Thoracic aorta (tissue), 2 donors: ENCODE measurements around the gene SLC15A1. TPM values are rescaled to one million over a fixed set of nuclear protein-coding genes. Genes with fewer than 3 reads are reported as not detected.

Experiments used
- ATAC-seq: fragments of 150-250 bp; one replicate; pipeline ENCODE4 v1.8.0; 2017; ENCODE audit warnings: low read depth; ENCODE audit not compliant: insufficient number of reproducible peaks, low FRiP score
- DNase-seq: peaks from one replicate; pipeline ENCODE4 v3.0.0-alpha.2; 2020; ENCODE audit warnings: low spot score
- H3K27ac ChIP-seq, 2 donors: fragments of 200-600 bp; sonication (generic); 1 replicate in 1 of 2; 2 replicates in 1 of 2; pipeline ENCODE4 v1.5.1; 2016; ENCODE audit warnings: mild to moderate bottlenecking in 2 of 2, moderate library complexity in 2 of 2
- H3K27me3 ChIP-seq: fragments of 200-600 bp; sonication (generic); replicated peaks from 2 replicates; pipeline ENCODE4 v1.6.0; 2016; ENCODE audit warnings: mild to moderate bottlenecking; ENCODE audit not compliant: insufficient read depth
- H3K36me3 ChIP-seq: fragments of 200-600 bp; sonication (generic); one replicate; pipeline ENCODE4 v1.5.1; 2016
- H3K4me1 ChIP-seq, 2 donors: fragments of 200-600 bp; sonication (generic); 1 replicate in 1 of 2; 2 replicates in 1 of 2; pipeline versions ENCODE4 v1.5.1 to v1.6.0; 2016; ENCODE audit warnings: low read depth in 2 of 2, mild to moderate bottlenecking in 1 of 2; ENCODE audit not compliant: control insufficient read depth in 1 of 2
- H3K4me3 ChIP-seq: fragments of 200-600 bp; sonication (generic); 2 replicates; pipeline ENCODE4 v1.5.1; 2016; ENCODE audit warnings: mild to moderate bottlenecking
- H3K9me3 ChIP-seq: fragments of 200-600 bp; sonication (generic); 2 replicates; pipeline ENCODE4 v1.5.1; 2016
- total RNA-seq, 2 donors: library from RNA; depleted of rRNA; stranded (reverse); fragments of >200 nt; gene quantifications; one replicate each; pipeline versions ENCODE4 v1.1.0 to v1.2.3, GENCODE V29; 2016
- TF ChIP-seq, protein P1 (sequence below): fragments of 200-600 bp; sonication (generic); IDR thresholded peaks from one replicate; pipeline ENCODE4 v1.5.1; 2019; ENCODE audit warnings: antibody characterized with exemption

SLC15A1 gene
- total RNA-seq, 2 donors from 2014 or later = not detected

DNA sequence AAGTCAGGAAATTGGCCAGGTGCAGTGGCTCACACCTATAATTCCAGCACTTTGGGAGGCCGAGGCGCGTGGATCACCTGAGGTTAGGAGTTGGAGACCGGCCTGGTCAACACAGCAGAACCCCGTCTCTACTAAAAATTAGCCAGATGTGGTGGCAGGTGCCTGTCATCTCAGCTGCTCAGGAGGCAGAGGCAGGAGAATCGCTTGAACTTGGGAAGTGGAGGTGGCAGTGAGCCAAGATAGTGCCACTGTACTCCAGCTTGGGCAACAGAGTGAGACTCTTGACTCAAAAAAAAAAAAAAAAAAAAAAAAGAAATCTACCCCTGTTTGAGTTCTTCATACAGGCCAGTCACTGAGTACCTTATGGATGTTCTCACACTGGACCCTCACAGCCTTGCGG is 42.0 kb downstream of the SLC15A1 start:
- DNase-seq (no peak), ATAC-seq (no peak)
- TF ChIP-seq, protein P1, sequence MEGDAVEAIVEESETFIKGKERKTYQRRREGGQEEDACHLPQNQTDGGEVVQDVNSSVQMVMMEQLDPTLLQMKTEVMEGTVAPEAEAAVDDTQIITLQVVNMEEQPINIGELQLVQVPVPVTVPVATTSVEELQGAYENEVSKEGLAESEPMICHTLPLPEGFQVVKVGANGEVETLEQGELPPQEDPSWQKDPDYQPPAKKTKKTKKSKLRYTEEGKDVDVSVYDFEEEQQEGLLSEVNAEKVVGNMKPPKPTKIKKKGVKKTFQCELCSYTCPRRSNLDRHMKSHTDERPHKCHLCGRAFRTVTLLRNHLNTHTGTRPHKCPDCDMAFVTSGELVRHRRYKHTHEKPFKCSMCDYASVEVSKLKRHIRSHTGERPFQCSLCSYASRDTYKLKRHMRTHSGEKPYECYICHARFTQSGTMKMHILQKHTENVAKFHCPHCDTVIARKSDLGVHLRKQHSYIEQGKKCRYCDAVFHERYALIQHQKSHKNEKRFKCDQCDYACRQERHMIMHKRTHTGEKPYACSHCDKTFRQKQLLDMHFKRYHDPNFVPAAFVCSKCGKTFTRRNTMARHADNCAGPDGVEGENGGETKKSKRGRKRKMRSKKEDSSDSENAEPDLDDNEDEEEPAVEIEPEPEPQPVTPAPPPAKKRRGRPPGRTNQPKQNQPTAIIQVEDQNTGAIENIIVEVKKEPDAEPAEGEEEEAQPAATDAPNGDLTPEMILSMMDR = no peak
- H3K36me3 ChIP-seq = no peaks in the 10 kb centered on the region
- H3K27me3 ChIP-seq = no peaks in the 10 kb centered on the region
- H3K27ac ChIP-seq = no peak overlapping the region
- H3K4me3 ChIP-seq = no peak overlapping the region
- no peaks in the 10 kb centered on the region for H3K4me1 ChIP-seq
- no peaks in the 10 kb centered on the region for H3K9me3 ChIP-seq

DNA sequence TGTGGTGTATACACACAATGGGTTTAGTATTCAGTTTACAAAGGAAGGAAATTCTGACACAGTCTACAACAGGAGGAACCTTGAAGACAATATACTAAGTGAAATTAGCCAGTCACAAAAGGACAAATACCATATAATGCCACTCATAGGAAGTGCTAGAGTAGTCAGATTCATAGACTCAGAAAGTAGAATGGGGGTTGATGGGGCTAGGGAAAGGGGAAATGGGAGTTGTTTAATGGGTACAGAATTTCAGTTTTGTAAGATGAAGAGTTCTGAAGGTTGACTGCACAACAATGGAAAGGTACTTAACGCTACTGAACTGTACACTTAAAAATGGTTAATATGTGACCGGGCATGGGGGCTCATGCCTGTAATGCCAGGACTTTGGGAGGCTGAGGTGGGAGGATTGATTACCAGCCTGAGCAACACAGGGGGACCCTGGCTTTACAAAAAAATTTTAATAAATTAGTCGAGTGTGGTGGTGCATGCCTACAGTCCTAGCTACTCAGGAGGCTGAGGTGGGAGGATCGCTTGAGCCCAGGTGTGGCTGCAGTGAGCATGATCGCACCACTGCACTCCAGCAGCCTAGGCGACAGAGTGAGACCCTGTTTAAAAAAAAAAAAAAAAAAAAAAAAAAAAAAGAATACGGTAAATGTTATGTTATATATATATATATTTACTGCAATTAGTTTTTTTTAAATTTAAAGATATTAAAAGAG is 45.0 kb downstream of the SLC15A1 start:
- TF ChIP-seq, protein P1 = no peak
- no peak overlapping the region for H3K4me3 ChIP-seq
- H3K4me1 ChIP-seq = no peaks in the 10 kb centered on the region
- no peak overlapping the region for H3K27ac ChIP-seq
- no peaks in the 10 kb centered on the region for H3K9me3 ChIP-seq
- DNase-seq = no peak
- ATAC-seq = no peak
- no peaks in the 10 kb centered on the region for H3K36me3 ChIP-seq
- H3K27me3 ChIP-seq = no peaks in the 10 kb centered on the region

DNA sequence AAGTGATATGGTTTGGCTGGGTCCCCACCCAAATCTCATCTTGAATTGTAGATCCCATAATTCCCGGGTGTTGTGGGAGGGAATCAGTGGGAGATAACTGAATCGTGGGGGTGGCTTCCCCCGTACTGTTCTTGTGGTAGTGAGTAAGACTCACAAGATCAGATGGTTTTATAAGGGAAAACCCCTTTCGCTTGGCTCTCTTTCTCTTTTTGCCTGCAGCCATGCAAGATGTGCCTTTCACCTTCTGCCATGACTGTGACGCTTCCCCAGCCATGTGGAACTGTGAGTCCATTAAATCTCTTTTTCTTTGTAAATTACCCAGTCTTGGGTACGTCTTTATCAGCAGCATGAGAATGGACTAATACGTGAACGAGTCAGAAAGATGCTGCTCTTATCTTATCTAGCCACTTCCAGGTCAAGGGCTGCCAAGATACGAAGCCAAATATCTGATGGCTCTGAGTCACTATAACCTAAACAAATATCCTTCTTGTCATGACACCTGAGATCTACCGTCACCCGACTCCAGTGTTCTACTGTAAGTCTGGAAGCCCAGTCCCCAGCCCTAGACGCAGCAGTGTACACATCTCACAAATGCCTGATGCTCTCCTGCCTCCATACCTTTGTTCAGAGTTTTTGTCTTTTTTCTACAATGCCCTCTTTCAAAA is 45.9 kb downstream of the SLC15A1 start:
- Histone ChIP-seq H3K36me3 (no peaks in the 10 kb centered on the region), H3K27me3 (no peaks in the 10 kb centered on the region), H3K4me1 (no peaks in the 10 kb centered on the region), H3K27ac (no peak overlapping the region), H3K9me3 (no peaks in the 10 kb centered on the region), H3K4me3 (no peak overlapping the region)
- no peak for ATAC-seq
- no peak for DNase-seq
- TF ChIP-seq, protein P1 = no peak

DNA sequence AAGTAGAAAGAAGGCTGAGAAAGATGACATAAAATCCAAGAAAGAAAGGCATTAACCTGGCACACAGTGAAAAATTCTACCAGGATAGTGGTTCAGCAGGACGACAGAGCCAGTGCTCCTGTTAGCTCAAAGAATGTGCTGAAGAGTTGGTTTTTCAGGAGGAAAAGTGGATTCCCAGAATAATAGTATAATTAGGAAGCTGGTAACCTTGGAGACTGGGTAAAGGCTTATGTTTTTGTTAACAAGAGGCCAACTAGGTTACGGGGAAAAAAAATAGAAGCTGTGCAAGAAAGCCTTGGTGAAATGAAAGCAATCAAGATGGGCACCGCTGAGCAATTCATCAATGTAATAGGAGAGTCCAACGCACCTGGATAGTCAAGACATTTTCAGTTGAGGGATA is 54.7 kb downstream of the SLC15A1 start:
- no peak overlapping the region for H3K27ac ChIP-seq
- no peak for DNase-seq
- H3K36me3 ChIP-seq = no peaks in the 10 kb centered on the region
- no peak for ATAC-seq
- no peaks in the 10 kb centered on the region for H3K9me3 ChIP-seq
- H3K4me3 ChIP-seq = no peak overlapping the region
- H3K27me3 ChIP-seq = no peaks in the 10 kb centered on the region
- TF ChIP-seq, protein P1 = no peak
- no peaks in the 10 kb centered on the region for H3K4me1 ChIP-seq

DNA sequence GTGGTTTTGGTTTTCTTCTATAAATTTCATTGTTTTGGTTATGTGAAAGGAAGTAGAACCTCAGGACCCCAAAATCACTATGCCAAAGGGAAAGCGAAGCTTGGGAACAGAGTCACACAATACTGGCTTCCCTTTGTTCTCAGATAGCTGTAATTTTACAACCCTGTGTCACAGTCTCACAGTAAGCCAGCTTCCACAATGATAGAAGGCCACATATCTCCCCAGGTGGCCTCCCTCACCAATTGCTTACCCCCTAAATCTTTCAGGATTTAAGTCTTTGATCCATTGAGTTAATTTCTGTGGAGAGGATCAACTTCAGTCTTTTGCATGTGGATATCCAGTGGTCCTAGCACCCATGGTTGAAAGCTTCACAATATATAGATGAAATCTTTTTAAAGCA is 58.7 kb downstream of the SLC15A1 start:
- ATAC-seq = no peak

More for the DNA sequence above, 58.7 kb downstream of the SLC15A1 start:
- Histone ChIP-seq H3K4me1 (no peaks in the 10 kb centered on the region), H3K27me3 (no peaks in the 10 kb centered on the region), H3K4me3 (no peak overlapping the region), H3K9me3 (no peaks in the 10 kb centered on the region), H3K36me3 (no peaks in the 10 kb centered on the region), H3K27ac (no peak overlapping the region)
- TF ChIP-seq, protein P1 = no peak
- no peak for DNase-seq
